ENCODE data around the gene FARSA.
A peak's percentile ranks its signal among the peaks of the same experiment; 100 is the strongest.
"Not testable (repeated sequence)": the region's sequence is repeated elsewhere in the genome, so short reads cannot be mapped to it uniquely, and the experiment has no call there.

Gene FARSA

GRCh38 chr19:12890299-12890786 lies 43.2 kb downstream of the FARSA start:
- DNase-seq (ENCODE audit: low read depth) = not testable (repeated sequence)

- no peak for DNase-seq (ENCODE audit: low read depth)
Observed at GRCh38 chr19:12888006-12888603, 45.4 kb downstream of the FARSA start.

- no peak for DNase-seq (ENCODE audit: low read depth)
Observed at GRCh38 chr19:12886969-12887747, 46.4 kb downstream of the FARSA start, which contains the start of gene KLF1. KLF1 (minus strand) TSS chr19:12887201; CDS start chr19:12887140, 61 bp downstream.

- DNase-seq (ENCODE audit: low read depth) = no peak
Observed at GRCh38 chr19:12886651-12886968, 46.9 kb downstream of the FARSA start.

- DNase-seq (ENCODE audit: low read depth) = no peak
Observed at GRCh38 chr19:12885749-12886650, 47.5 kb downstream of the FARSA start.

GRCh38 chr19:12884926-12885748 lies 48.4 kb downstream of the FARSA start:
- peak; percentile 85 for DNase-seq (ENCODE audit: low read depth)

GRCh38 chr19:12884627-12884925 lies 48.9 kb downstream of the FARSA start:
- no peak for DNase-seq (ENCODE audit: low read depth)

- no peak for DNase-seq (ENCODE audit: low read depth)
Observed at GRCh38 chr19:12884202-12884601, 49.3 kb downstream of the FARSA start.

GRCh38 chr19:12882589-12882988 lies 50.9 kb downstream of the FARSA start:
- no peak for DNase-seq (ENCODE audit: low read depth)

GRCh38 chr19:12881172-12881808 lies 52.2 kb downstream of the FARSA start, which contains the start of gene DNASE2:
DNASE2 (minus strand) TSS chr19:12881449; CDS start chr19:12881375, 74 bp downstream.
- DNase-seq (ENCODE audit: low read depth) = peak; percentile 82

GRCh38 chr19:12880551-12881171 lies 52.9 kb downstream of the FARSA start:
- DNase-seq (ENCODE audit: low read depth) = no peak

GRCh38 chr19:12875086-12875485 lies 58.4 kb downstream of the FARSA start:
- no peak for DNase-seq (ENCODE audit: low read depth)

GRCh38 chr19:12873891-12874745 lies 59.4 kb downstream of the FARSA start:
- DNase-seq (ENCODE audit: low read depth) = no peak

- DNase-seq (ENCODE audit: low read depth) = no peak
Observed at GRCh38 chr19:12872941-12873890, 60.3 kb downstream of the FARSA start.
